PC-9 (cell line): ENCODE data around the gene MAP2K6. TPM values are rescaled to one million over a fixed set of nuclear protein-coding genes. Genes with fewer than 3 reads are reported as not detected.
A peak's percentile ranks its signal among the peaks of the same experiment; 100 is the strongest.

Source experiments
- BruUV-seq: library from RNA; stranded (reverse); fragments of 400-500 nt; replicated peaks from 2 replicates; lab custom pipeline; 2021; lab: Mats Ljungman, UMichigan
- CTCF ChIA-PET: fragments of 300-600 bp; sonication (Branson Sonifier 250); formaldehyde crosslinking; loops from one replicate; lab custom pipeline; 2022; ENCODE audit warnings: antibody characterized with exemption; lab: Charles Lee
- POLR2A ChIA-PET: fragments of 300-600 bp; sonication (Branson Sonifier 250); formaldehyde crosslinking; loops from one replicate; lab custom pipeline; 2022; ENCODE audit warnings: antibody characterized with exemption; ENCODE audit not compliant: unreplicated experiment; lab: Charles Lee
- DNase-seq, 2 experiments: peaks; one replicate each; pipeline versions ENCODE4 v3.0.0 to v3.0.0-alpha.2; 2015 to 2022; ENCODE audit warnings: mixed read lengths in 1 of 2
- H2AFZ ChIP-seq: fragments of 200-600 bp; sonication (generic); 2 replicates; pipeline ENCODE4 v1.8.1; 2017; ENCODE audit warnings: antibody characterized with exemption
- H3F3A ChIP-seq: fragments of 200-600 bp; sonication (generic); 2 replicates; pipeline ENCODE4 v1.8.1; 2017; ENCODE audit warnings: antibody characterized with exemption, mild to moderate bottlenecking, low read depth; ENCODE audit not compliant: insufficient read depth
- H3K27ac ChIP-seq: fragments of 200-600 bp; sonication (generic); 2 replicates; pipeline ENCODE4 v1.6.1; 2016; ENCODE audit warnings: mixed run types
- H3K27me3 ChIP-seq: fragments of 200-600 bp; sonication (generic); 2 replicates; pipeline ENCODE4 v1.6.1; 2016; ENCODE audit warnings: low read depth, mixed run types; ENCODE audit not compliant: insufficient read depth
- H3K36me3 ChIP-seq: fragments of 200-600 bp; sonication (generic); 2 replicates; pipeline ENCODE4 v1.6.1; 2016; ENCODE audit warnings: low read depth, mixed run types
- H3K4me1 ChIP-seq: fragments of 200-600 bp; sonication (generic); replicated peaks from 2 replicates; pipeline ENCODE4 v1.6.1; 2016; ENCODE audit warnings: mixed run types; ENCODE audit not compliant: insufficient read depth
- H3K4me2 ChIP-seq: fragments of 200-600 bp; sonication (generic); 2 replicates; pipeline ENCODE4 v1.6.1; 2017; ENCODE audit warnings: mixed run types
- H3K4me3 ChIP-seq: fragments of 200-600 bp; sonication (generic); 2 replicates; pipeline ENCODE4 v1.6.1; 2016; ENCODE audit warnings: mixed run types
- H3K79me2 ChIP-seq: fragments of 200-600 bp; sonication (generic); 2 replicates; pipeline ENCODE4 v1.6.1; 2017; ENCODE audit warnings: low read depth, mixed run types
- H3K9me2 ChIP-seq: fragments of 200-600 bp; sonication (generic); 2 replicates; pipeline ENCODE4 v1.8.1; 2017; ENCODE audit warnings: mild to moderate bottlenecking; ENCODE audit not compliant: insufficient read depth
- H3K9me3 ChIP-seq: fragments of 200-600 bp; sonication (generic); 2 replicates; pipeline ENCODE4 v1.8.1; 2016; ENCODE audit warnings: low read depth; ENCODE audit not compliant: insufficient read depth
- H4K20me1 ChIP-seq: fragments of 200-600 bp; sonication (generic); 2 replicates; pipeline ENCODE4 v1.8.1; 2017; ENCODE audit not compliant: insufficient read depth
- EZH2 ChIP-seq: fragments of 200-600 bp; sonication (generic); IDR thresholded peaks from 2 replicates; pipeline ENCODE4 v1.8.0; 2017; ENCODE audit warnings: antibody characterized with exemption, low read depth
- intact Hi-C: fragments of 100-400 bp; cut with micrococcal nuclease; formaldehyde crosslinking; loops from one replicate; pipeline ENCODE4 v1.10.0; 2022; ENCODE audit not compliant: unreplicated experiment
- total RNA-seq: library from RNA; stranded (reverse); gene quantifications from 2 replicates; pipeline ENCODE4 v1.2.3, GENCODE V29; 2021
- TF ChIP-seq, protein P1 (sequence below): fragments of 200-600 bp; sonication (generic); conservative IDR thresholded peaks from 2 replicates; pipeline ENCODE4 v1.6.1; 2017; ENCODE audit warnings: mixed run types, antibody characterized with exemption, mild to moderate bottlenecking, moderate library complexity

The MAP2K6 gene
- total RNA-seq, 1 experiment from 2014 or later, result 1.6 TPM

DNA sequence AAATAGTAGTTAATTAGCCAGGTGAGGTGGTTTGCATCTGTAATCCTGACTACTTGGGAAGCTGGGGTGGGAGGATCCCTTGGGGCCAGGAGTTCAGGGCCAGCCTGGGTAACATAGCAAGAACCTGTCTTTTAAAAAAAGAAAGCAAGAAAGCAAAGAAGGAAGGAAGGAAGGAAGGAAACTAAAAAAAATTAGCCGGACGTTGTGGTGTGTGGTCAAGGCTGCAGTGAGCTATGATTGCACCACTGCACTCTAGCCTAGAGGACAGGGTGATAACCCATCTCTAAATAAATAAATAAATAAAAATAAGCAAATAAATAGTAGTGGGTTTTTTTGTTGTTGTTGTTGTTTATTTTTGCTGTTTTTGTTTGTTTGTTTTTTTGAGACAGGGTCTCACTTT is 39.3 kb upstream of the MAP2K6 start:
- CTCF ChIA-PET, result no interaction called here
- no peak overlapping the region for H2AFZ ChIP-seq

DNA sequence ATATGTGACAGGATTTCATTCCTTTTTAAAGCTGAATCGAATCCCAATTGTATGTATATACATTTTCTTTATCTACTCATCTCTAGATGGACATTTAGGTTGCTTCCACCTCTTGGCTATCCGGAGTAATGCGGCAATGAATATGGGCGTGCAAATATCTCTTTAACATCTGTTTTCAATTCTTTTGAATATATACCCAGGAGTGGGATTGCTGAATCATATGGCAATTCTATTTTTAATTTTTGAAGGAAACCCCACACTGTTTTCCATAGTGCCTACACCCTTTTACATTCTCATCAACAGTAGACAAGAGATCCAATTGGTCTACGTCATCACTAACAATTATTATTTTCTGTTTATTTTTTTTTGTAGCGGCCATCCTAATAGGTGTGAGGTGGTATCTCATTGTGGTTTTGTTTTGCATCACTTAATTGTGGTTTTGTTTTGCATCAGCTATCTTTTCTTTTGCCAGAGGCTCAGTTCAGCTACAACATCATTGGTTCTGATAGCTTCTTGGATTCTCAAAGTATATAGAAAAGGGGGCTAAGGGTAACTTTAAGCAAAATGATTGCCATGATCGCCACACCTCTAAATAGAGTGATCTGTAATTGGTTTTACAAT is 25.6 kb upstream of the MAP2K6 start:
- H3K27me3 ChIP-seq, result no peaks in the 10 kb centered on the region
- DNase-seq, result no peak
- no peak overlapping the region for H3K4me3 ChIP-seq
- no peaks in the 10 kb centered on the region for H3K36me3 ChIP-seq
- no peak for TF ChIP-seq EZH2
- TF ChIP-seq, protein P1, sequence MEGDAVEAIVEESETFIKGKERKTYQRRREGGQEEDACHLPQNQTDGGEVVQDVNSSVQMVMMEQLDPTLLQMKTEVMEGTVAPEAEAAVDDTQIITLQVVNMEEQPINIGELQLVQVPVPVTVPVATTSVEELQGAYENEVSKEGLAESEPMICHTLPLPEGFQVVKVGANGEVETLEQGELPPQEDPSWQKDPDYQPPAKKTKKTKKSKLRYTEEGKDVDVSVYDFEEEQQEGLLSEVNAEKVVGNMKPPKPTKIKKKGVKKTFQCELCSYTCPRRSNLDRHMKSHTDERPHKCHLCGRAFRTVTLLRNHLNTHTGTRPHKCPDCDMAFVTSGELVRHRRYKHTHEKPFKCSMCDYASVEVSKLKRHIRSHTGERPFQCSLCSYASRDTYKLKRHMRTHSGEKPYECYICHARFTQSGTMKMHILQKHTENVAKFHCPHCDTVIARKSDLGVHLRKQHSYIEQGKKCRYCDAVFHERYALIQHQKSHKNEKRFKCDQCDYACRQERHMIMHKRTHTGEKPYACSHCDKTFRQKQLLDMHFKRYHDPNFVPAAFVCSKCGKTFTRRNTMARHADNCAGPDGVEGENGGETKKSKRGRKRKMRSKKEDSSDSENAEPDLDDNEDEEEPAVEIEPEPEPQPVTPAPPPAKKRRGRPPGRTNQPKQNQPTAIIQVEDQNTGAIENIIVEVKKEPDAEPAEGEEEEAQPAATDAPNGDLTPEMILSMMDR, result no peak
- H2AFZ ChIP-seq, result no peak overlapping the region
- intact Hi-C loops, result no loop called here
- no peaks in the 10 kb centered on the region for H3F3A ChIP-seq
- no peaks in the 10 kb centered on the region for H3K4me1 ChIP-seq
- H3K9me3 ChIP-seq, result no peaks in the 10 kb centered on the region
- H3K27ac ChIP-seq, result no peak overlapping the region
- POLR2A ChIA-PET, result interaction anchor here (0.6 kb wide), 1 partner anchor 467 kb away, joined by 3 read pairs; no protein-coding TSS in a partner anchor
- H3K79me2 ChIP-seq, result no peaks in the 10 kb centered on the region
- no TSS peak for BruUV-seq
- CTCF ChIA-PET, result no interaction called here
- no peaks in the 10 kb centered on the region for H4K20me1 ChIP-seq
- H3K9me2 ChIP-seq, result no peaks in the 10 kb centered on the region
- no peak overlapping the region for H3K4me2 ChIP-seq

More for the DNA sequence above, 39.3 kb upstream of the MAP2K6 start:
- H3K4me1 ChIP-seq, result no peaks in the 10 kb centered on the region
- H4K20me1 ChIP-seq, result no peaks in the 10 kb centered on the region
- H3K27me3 ChIP-seq, result no peaks in the 10 kb centered on the region
- intact Hi-C loops, result no loop called here
- no peaks in the 10 kb centered on the region for H3K36me3 ChIP-seq
- DNase-seq, result no peak
- H3K4me3 ChIP-seq, result no peak overlapping the region
- no peaks in the 10 kb centered on the region for H3K79me2 ChIP-seq
- no peak overlapping the region for H3K27ac ChIP-seq
- TF ChIP-seq EZH2, result no peak
- TF ChIP-seq, protein P1, result no peak
- no peaks in the 10 kb centered on the region for H3K9me2 ChIP-seq
- no peaks in the 10 kb centered on the region for H3K9me3 ChIP-seq
- H3K4me2 ChIP-seq, result no peak overlapping the region
- H3F3A ChIP-seq, result no peaks in the 10 kb centered on the region
- BruUV-seq, result no TSS peak
- POLR2A ChIA-PET, result no interaction called here

DNA sequence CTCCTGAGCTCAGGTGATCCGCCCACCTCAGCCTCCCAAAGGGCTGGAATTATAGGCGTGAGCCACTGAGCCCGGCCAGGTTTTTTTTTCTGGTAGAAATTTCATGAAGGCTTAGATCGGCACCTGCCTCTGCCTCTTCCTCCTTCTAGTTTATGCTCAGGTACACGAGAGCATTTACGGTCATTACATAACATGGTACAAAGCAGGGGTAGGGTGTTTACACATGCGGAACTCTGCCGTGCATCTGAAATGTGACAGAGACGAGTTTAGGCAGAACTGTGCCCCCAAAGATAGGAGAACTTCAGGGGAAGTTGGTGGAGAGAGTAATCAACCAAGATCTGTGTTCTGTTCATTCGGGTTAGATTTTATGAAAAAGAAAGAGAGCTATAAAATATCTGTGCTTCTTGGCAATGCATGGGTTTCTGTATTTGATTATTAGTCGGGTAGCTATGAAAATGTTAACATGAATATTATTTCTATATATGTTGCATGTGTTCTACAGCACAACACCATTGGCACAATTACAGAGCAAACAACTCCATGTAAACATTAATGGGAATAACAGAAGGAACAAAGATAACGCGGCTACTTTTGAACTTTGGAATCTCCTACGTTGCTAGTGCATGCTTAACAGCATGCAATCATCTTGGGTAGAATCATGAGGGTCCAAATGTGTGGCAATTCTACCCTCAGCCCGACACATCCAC is 23.5 kb upstream of the MAP2K6 start:
- Histone ChIP-seq H4K20me1 (no peaks in the 10 kb centered on the region), H3K4me1 (no peaks in the 10 kb centered on the region), H3K9me2 (no peaks in the 10 kb centered on the region), H3K4me2 (no peak overlapping the region), H3K36me3 (no peaks in the 10 kb centered on the region), H3F3A (no peaks in the 10 kb centered on the region), H3K27ac (no peak overlapping the region), H3K9me3 (no peaks in the 10 kb centered on the region; the same call in 1 of the 2 replicates), H3K79me2 (no peaks in the 10 kb centered on the region), H3K27me3 (no peaks in the 10 kb centered on the region), H2AFZ (0 out of 2 replicates have a peak overlapping the region, but pooled peaks have one; percentile 31), H3K4me3 (no peak overlapping the region)
- ChIA-PET POLR2A (no interaction called here), CTCF (interaction anchor here (0.7 kb wide), 1 partner anchor 132 kb away, joined by 3 read pairs; no protein-coding TSS in a partner anchor)
- BruUV-seq, result no TSS peak
- no peak for TF ChIP-seq EZH2
- TF ChIP-seq, protein P1, result no peak
- no peak for DNase-seq
- intact Hi-C loops, result no loop called here
